ENCODE measurements around the gene FRMD4B.
"Not testable (repeated sequence)": the region's sequence is repeated elsewhere in the genome, so short reads cannot be mapped to it uniquely, and the experiment has no call there.

Gene FRMD4B

DNA sequence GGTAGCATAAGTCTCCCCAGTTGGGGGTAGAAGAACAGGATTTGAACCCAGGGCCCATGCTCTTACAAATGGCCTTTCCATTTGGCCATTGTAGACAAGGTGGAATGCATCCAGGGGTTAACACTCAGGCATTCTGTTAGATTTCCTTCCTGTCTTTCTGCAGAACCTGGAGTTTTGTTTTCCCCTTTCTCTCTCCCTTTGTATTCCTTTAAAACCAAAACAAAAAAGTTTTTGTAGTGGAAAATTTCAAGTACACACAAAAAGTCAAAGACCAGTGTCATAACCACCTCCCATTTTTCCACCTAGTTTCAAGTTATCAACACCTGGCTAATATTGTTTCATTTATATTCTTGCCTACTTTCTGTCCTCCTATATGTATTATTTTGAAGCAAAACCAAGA is 26.0 kb downstream of the FRMD4B start:
- no peak for DNase-seq

DNA sequence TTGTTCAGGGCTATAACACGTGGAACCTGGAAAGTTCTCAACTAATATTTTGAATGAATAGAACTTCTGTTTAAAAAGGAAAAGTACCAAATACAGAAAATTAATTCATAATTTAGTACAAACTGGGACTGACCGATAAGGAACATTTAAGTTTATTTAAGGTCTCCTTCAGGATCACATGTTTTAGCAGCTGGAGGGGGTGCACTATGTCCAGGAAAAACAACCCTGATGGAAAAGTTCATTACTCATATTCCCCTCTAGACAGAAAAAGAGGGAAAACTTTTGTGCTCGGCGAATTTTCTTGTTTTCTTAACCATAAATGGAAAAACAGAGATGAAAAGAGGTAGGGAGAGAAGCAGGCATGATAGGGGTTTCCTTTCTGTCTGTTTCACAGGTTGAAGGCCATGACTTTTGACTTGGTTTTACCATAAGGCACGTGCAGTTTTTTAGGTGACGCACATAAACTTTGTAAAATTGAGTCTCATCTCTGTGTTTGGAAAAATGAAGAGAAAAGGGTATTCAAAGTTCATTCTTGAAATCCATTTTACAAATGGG is 26.5 kb downstream of the FRMD4B start:
- DNase-seq, result no peak

DNA sequence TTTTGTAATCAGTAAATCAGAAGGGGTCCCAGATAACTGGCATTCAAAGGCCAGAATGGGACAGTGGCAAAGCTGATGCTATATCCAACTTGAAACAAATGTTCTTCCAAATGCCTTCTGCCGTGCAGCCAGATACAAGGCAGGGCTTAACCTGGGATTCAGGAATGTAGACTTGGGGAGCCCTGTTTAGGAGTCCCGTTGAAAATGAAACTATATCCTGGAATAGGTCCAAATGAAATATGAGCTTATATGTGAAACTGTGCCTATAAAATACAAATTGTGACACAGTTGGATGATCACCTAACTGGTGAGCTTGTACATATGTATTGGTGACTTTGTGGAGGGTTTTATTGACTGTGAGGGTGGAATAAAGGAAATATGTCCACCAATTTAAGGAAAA is 28.7 kb downstream of the FRMD4B start:
- DNase-seq, result peak; percentile 21

DNA sequence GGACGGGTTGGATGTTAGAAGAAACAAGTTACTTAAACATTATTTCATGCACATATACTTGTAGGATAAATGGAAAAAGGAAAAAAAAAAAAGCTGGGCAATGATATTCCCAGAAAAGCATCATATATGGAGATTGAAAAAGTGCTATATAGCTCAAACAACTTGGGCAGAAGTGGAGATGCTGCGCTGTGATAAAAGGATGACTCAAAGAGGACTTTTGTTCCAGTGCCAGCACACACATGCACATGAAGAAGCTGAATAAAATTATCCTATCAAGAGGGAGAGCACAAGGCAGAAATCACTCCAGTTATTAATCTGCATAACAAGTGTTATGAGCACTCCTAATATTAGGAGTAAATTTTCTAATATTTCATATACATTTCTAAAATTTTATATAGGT is 30.9 kb downstream of the FRMD4B start:
- peak; percentile 33 for DNase-seq

DNA sequence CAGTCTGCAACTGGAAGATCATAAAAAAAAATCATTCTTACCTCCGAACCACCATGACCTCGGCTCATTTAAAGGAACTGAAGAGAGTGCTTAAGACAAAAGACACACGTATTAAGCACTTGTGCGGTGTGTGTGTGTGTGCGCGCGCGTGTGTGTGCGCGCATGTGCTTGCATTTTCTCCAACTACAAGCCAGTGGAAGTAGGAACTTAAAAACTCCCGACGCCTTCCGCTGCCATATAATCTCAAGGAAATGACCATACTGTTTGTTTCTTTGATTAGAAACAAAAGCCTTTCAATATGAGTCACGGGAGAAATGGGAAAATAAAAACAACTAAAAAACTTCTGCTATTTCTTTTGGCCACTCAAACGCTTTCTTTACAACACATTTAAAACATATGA is 32.4 kb downstream of the FRMD4B start:
- no peak for DNase-seq

DNA sequence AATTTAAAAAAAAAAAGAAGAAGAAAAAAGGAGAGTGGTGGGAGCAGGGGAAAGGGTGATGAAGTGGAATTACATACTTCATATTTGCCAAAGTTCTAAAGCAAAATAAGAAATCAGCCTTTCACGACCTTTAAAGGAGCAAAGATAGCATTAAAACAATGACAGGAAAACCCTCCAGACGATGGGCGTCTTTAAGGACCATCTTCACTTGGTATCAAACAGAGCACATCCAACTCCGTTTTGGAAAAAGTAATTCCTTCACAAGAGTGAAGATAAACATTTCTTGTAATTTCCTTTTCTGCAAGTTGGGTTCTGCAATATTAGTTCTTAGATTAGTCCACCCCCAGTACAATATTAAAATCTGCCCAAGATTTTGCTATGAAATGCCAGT is 32.8 kb downstream of the FRMD4B start:
- no peak for DNase-seq

DNA sequence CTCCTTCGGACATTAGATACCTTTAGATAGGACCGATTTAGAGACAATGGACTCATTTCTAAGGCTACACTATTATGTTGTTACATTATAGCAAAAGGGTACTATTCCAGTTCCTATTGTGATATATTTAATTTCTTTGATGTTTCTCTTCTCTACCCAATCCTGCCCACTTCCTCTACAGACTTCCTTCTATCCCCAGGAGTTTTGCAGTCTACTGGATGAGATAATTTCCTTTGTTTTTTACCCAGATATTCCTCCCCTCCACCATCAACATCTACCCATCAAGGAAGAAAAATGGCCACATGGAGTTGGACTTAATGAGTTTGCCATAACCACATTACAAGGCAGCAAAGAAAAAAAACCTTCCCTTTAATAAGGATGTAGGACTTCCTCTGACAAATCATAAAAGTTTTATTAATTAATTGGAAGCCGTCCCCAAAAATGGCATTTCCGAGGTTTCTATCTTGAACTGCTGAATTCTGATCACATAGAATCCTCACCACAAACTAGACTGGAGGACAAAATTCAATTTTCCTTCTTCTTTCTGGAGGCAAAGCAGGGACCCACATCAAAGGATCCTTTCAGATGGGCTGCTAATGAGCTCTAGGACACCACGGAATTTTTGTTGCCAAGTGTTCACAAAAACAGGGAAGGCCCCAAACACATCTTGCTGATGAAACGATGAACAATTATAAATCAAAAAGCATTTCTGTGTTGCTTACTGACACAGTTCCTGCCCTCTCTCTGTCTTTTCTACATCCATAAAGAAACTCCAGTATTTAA is 33.4 kb downstream of the FRMD4B start:
- no peak for DNase-seq

DNA sequence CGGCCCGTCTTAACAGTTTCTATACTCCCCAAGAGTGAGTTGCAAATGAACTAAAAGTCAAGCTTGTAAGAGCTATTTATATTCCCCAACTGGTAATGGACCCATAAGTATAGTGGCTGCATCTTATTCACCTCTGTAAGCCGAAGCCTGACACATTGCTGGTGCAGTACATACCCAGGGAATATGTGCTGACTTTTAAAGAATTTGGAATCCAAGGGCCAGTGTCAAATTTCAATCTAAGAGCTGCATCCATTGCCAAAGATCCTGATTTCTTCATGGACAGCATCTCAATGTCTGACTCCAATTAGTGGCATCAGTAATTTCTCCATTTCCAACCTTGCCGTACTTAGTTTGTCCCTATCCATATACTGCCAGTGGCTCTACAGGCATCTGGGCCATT is 42.0 kb downstream of the FRMD4B start:
- DNase-seq, result peak; percentile 44

DNA sequence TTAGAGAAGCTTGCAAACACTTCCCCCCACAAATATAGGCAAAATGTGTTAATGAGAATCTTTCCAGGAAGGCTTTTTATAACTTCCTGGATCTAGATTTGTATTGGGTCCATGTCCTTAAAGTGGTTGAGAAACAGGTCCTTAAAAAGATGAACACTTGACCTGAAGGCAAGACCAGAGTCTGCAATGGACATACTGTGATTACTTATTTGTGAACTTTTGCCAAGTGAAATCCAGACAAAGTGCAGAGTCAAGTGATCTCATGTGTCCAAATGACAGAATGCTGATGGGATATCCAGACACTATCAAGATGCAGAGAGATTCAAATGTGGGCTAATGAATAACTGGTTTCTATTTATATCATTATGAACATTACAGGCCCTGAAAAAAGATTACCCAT is 43.8 kb downstream of the FRMD4B start:
- DNase-seq, result no peak

DNA sequence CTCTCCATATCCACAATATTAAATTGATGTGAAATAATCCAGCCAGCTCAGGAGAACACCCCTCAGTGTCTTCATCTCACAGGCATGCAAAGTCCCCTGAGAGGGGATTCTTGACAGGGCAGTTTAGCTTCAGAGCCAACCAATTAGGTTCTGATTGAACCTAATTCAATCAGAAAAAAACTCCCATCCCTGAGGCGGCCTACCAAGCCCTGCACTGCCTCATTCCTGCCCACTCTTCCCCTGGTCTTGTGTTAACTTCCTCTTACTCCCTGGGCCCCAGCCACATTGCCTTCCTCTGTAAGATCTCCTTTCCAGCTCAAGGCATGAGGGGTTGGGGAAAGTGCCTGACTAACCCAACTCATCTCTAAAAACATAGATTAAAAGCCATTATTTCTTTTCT is 46.1 kb downstream of the FRMD4B start:
- DNase-seq, result no peak

DNA sequence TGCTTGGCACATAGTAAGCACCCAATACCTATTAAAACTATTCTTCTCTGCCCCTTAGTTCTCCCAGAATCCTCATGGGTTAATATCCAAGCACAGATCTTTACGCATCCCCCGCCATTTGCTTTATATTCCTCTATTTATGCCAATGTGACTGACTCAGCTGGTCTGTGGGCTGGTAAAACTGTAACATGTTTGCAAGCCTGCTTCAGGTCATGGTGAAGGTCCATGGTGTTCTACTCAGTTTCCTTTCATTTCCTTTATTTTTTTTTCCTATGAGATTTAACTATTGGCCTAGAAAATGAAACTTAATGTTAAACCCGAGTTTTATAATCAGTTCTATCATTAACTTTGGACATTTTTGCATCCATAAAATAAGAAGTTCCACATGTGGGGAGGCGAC is 47.0 kb downstream of the FRMD4B start:
- no peak for DNase-seq

DNA sequence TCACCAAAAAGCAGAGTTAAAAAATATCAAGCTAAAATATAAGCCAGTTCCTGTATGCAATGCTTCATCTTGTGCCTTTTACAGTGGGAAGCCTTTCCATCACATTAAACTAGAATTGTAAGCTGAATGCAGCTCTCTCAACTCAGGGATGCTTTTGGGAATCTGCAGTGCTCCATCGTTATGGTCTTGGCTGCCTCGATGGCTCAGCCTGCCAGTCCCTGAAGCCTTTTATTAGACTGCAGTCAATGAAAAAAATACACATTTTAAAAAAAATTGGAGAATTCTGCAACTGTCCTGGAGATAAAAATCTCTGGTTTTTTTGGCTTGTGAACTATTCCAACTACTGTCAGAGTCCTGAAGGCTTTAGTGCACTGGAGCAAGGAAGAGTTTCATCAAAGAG is 53.0 kb downstream of the FRMD4B start:
- no peak for DNase-seq

DNA sequence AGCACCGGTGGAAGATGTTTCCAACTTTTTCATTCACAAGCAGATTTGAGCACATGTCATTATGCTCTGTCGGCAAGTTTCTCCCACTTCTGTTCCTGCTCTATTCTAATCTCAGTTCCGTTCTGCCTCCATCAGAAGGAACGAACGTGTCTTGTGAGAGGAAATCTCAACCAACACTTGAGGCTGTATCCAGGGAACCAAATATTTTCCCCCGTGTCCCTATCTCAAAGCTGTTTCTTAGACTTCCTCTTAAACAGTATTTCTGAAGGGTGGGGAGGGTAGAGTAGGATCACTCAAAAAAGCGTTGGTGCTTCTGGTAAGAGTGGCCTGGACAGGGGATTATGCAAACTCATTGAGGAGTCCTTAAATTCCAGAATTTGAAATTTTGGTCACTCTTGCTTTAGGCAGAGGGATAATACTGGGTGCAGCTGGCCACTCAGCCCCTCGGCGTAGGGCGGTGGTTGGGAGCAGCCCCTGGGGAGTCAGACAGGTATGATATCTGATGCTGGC is 54.9 kb downstream of the FRMD4B start:
- no peak for DNase-seq

DNA sequence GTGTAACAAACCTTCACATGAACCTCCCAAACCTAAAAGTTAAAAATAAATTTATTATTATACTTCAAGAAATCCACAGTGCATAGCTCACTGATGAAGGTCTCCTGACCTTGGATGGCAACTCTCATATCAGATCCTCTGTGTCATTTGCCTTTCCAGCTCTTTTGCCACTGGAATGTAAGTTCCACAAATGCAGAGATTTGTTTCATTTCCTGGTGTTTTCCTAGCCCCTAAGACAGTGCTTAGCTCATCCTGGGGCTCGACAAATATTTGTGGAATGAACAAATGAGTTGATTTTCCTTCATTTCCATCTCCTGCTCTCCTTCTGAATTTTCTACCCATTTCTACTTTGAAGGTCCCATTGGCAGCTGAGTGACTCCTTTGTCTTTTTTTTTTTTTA is 56.0 kb downstream of the FRMD4B start:
- peak; percentile 95 for DNase-seq

DNA sequence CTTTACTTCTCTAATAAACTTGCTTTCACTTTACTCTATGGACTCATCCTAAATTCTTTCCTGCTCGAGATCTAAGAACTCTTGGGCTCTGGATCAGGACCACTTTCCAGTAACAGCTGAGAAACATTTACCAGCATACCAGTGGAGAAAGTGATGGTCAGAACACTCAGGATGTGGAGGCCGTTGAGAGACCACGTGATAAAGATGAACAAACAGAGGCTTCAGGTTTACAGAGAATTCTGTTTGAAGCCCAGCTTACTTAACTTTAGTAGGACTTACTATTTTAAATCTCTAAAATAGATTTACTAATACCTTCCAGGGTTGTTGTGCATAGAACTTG is 57.0 kb downstream of the FRMD4B start:
- no peak for DNase-seq

DNA sequence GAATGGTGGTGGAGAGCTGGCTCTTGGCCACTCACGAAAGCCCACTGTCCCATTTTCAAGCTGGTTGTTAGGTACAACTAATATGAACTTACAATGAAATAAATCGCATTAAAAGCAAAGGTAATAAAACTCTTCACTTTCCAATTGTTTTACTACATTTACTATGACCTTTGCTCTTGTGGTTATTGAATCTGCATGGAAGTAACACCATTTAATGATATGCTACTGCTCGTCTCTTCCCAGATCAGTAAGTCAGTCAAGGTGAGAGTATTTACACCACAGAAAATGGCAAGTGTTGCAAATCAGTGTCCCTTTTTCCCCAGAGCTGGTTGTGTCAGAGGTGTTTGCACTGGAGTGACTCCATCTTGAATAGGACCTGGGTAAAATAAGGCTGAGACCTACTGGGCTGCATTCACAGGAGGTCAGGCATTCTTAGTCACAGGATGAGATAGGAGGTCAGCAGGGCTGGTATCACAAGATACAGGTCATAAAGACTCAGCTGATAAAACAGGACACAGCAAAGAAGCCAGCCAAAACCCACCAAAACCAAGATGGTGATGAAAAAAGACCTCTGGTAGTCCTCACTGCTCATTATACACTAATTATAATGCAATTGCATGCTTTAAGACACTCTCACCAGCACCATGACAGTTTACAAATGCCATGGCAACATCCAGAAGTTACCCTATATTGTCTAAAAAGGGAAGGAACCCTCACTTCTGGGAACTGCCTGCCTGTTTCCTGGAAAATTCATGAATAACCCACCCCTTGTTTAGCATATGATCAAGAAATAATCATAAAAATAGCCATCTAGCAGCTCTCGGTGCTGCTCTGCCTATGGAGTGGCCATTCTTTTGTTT is 57.6 kb downstream of the FRMD4B start:
- no peak for DNase-seq

DNA sequence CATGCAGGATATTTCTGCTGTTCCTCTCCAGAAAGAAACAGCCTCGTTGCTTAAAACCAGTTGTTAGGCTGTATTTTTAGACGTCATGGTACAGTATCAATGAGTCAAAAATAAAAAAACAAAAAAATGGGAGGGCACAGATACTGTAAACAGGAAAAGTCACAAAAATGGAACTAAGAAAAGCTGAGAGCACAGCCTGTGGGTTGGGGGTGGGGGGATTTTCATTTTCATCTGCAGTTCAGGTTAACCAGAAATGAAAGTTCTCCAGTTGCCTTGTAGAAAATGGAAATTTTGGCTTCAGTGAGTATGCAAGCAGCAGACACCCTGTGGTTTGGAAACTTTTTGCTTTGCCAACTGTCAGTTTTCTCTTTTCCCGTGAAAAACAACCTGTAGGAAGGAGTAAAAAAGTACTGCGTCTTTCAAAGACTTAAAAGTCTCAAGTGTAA is 59.0 kb downstream of the FRMD4B start:
- no peak for DNase-seq

DNA sequence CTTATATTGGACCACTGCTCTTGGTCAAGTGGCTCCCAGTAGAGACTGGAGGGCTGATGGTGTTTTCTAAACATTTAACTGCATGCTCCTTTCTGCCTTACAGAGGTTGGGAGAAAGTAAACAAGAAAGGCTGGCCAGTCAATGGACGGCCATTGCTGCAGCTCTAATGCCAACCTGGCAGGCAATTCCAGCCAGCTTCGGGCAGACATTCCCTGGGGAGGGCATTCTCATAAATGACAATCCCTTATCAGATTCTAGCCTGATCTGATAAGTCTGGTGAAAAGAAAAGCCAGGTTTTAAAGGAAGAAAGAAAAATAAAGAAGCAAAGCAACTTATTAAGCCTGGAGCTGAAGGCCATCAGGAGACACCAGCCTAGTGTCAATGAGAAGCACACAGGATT is 60.7 kb downstream of the FRMD4B start:
- no peak for DNase-seq

DNA sequence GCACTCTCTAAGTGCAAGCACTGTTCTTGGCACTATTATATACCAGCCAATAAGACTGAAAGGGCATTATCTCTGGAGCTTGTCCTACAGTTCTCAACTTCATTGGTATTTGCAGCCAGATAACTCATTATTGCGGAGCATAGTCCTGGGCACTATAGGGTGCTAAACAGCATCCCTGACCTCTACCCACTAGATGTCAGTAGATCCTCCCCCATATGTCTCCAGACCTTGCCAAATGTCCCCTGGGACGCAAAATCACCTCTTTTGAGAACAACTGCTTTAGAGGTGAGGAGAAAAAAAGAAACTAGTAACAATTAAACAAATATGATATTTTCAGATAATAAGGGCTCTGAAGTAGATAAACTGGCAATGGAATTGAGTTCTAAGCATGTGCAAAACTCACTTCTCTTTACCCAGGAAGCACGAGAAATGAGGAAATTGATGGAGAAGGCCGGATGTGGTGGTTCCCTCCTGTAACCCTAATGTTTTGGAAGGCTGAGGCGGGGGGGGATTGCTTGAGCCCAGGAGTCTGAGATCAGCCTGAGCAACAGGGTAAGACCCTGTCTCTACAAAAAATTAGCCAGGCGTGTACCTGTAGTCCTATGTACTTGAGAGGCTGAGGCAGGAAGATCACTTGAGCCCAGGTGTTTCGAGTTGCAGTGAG is 61.4 kb downstream of the FRMD4B start:
- peak; percentile 37 for DNase-seq

DNA sequence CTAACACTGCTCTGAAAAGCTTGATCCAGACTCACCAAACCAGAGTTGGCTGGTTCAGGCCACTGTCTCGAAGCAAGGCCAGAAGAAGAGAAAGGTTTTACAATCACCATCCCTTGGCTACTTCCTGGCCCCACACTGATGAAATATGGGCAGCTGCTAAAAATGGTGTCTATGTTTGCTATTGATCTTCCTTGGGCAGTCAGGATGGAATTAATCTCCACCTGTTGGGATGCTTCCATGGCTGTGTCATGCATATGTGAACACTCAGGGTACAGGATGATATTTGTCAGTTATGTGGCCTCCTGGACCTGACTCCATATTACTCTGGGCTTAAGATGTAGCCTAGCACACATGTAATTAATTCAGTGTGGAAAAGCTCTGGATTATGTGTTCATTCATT is 61.9 kb downstream of the FRMD4B start:
- DNase-seq, result no peak

DNA sequence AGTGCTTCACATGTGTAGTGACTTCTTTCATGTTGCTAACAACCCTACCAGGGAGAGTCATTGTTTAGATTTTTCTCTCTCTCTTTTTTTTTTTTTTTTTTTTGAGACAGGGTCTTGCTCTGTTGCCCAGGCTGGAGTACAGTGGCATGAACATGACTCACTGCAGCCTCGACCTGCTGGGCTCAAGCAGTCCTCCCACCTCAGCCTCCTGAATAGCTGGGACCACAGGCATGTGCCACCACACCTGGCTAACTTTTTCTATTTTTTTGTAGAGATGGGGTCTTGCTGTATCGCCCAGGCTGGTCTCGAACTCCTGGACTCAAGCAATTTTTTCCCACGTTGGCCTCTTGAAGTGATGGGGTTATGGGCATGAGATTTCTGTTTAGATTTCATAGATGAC is 63.4 kb downstream of the FRMD4B start:
- not testable (repeated sequence) for DNase-seq

DNA sequence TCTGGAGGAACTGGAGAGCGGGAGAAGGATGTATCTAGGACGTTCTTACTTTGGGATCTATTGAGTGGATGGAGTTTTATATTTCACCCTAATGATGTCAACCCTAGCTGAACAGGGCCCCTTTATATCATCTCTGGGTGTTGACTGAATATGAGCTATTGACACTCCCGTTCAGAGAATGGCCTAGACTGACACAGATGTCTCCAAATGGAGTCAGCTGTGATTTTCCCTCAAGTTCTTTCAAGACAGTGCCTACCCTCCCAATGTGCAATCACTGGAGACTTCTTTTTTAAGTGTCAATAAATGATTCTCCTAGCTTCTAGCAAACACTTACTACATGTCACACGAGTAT is 63.8 kb downstream of the FRMD4B start:
- no peak for DNase-seq
